Thymus (tissue), 11 donors: ENCODE measurements around the gene OSBPL6. TPM values are rescaled to one million over a fixed set of nuclear protein-coding genes. Genes with fewer than 3 reads are reported as not detected.

ENCODE experiments used
- DNase-seq, 9 donors: peaks; one replicate each; pipeline ENCODE4 v3.0.0-alpha.2; 2013; ENCODE audit warnings: low spot score in 9 of 9, low read depth in 6 of 9, missing footprints in 1 of 9
- H3K27ac ChIP-seq, 2 donors: one replicate each; pipeline ENCODE4 v1.5.1; 2013; ENCODE audit warnings: control low read depth in 1 of 2, low read depth in 1 of 2, low read length in 1 of 2, mild to moderate bottlenecking in 1 of 2, moderate library complexity in 1 of 2
- H3K27me3 ChIP-seq, 2 donors: one replicate each; pipeline ENCODE4 v1.5.1; 2013; ENCODE audit warnings: low read length in 1 of 2; ENCODE audit not compliant: control insufficient read depth in 2 of 2, insufficient read depth in 1 of 2
- H3K36me3 ChIP-seq, 2 donors: one replicate each; pipeline ENCODE4 v1.5.1; 2013; ENCODE audit warnings: low read length in 1 of 2, mild to moderate bottlenecking in 1 of 2, moderate library complexity in 1 of 2; ENCODE audit not compliant: control insufficient read depth in 2 of 2, insufficient read depth in 2 of 2
- H3K4me1 ChIP-seq, 2 donors: one replicate each; pipeline ENCODE4 v1.5.1; 2013; ENCODE audit warnings: low read length in 2 of 2; ENCODE audit not compliant: control insufficient read depth in 2 of 2, insufficient read depth in 2 of 2
- H3K4me3 ChIP-seq, 2 donors: one replicate each; pipeline ENCODE4 v1.5.1; 2013; ENCODE audit warnings: low read length in 2 of 2, control low read depth in 1 of 2, mild to moderate bottlenecking in 1 of 2
- H3K9me3 ChIP-seq, 2 donors: one replicate each; pipeline ENCODE4 v1.5.1; 2013; ENCODE audit warnings: low read length in 1 of 2, mild to moderate bottlenecking in 1 of 2; ENCODE audit not compliant: control insufficient read depth in 2 of 2, insufficient read depth in 1 of 2
- WGBS: extraction: QIAGEN DNeasy Blood & Tissue Kit; methylation state at CpG from one replicate; pipeline ENCODE4 v1.1.7; 2013; 5-methylcytosine and 5-hydroxymethylcytosine counted together
- polyA plus RNA-seq: library from polyadenylated mRNA; stranded (reverse); fragments of 200-250 nt; gene quantifications from one replicate; pipeline ENCODE4 v1.2.3, GENCODE V29; 2013
- total RNA-seq: library from RNA; stranded (reverse); fragments of 120-200 nt; gene quantifications from one replicate; pipeline ENCODE4 v1.2.4, GENCODE V29; 2013
- donor health status: healthy.

OSBPL6 gene
- total and polyA plus RNA-seq, 2 donors: 0.28 to 5.7 TPM

DNA sequence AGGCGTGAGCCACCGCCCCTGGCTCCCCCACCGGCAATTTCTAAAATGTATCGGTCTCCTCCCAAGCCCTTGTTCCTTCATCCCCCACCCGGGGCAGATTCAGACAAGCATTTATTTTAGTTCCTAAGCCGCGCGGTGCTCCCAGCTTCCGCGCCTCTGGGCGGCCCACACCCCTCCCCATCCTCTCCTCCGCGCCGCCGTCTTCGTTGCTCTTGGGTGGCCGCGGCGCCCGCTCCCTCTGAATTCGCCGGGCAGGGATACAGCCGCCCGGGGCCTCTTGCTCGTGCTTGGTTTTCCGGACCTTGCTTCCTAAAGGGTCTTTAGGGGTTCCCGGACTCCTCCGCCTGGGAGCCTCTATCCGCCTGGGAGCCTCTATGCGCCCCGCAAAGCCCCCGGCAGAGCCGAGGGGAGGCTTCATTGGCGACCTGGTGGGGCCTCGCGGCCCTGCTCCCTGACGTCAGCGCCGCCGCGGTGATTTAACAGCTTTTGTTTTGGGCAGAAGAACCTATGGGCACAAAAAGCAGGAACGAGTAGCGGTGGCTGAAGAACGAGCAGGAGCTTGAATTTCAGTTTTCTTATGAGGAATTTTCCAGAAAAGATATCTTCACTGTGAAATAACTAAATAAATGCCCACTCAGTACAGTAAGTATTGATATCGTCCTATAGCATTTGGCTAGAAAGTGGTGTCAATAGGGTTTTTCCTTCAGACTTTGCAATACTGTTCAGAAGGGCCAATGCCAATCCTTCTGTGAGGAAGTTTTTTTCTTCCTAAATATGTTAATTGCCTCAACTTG is 219.4 kb downstream of the OSBPL6 start:
- peak overlapping the region; percentile 74 to 83 for H3K27ac ChIP-seq
- peak overlapping the region; percentile 55 to 58 for H3K4me3 ChIP-seq
- no peaks in the 10 kb centered on the region for H3K9me3 ChIP-seq
- H3K27me3 ChIP-seq: no peaks in the 10 kb centered on the region
- no peaks in the 10 kb centered on the region for H3K36me3 ChIP-seq
- H3K4me1 ChIP-seq: peaks cover 0 to 9% of the 10 kb centered on the region in 2 donors
- peak; percentile 42 to 87 (median 56) for DNase-seq
- WGBS: under 1% methylated on average over 45 of the region's 45 CpGs

GRCh38 chr2:178414266-178415247 is 220.2 kb downstream of the OSBPL6 start:
- Histone ChIP-seq H3K9me3 (no peaks in the 10 kb centered on the region), H3K36me3 (no peaks in the 10 kb centered on the region), H3K27ac (peak overlapping the region; percentile 74 to 83), H3K4me3 (peak overlapping the region; percentile 55 to 58), H3K4me1 (peaks cover 0 to 9% of the 10 kb centered on the region in 2 donors), H3K27me3 (no peaks in the 10 kb centered on the region)
- peak; percentile 57 to 90 (median 68) for DNase-seq
- WGBS: 17% methylated on average over 21 of the region's 21 CpGs

- no peak for DNase-seq
- Histone ChIP-seq H3K4me1 (peaks cover 0 to 9% of the 10 kb centered on the region in 2 donors), H3K27me3 (no peaks in the 10 kb centered on the region), H3K36me3 (no peaks in the 10 kb centered on the region), H3K4me3 (no peak overlapping the region), H3K27ac (no peak overlapping the region), H3K9me3 (no peaks in the 10 kb centered on the region)
These were observed 221.7 kb downstream of the OSBPL6 start for GRCh38 chr2:178415979-178416378.

- Histone ChIP-seq H3K4me1 (peaks cover 0 to 9% of the 10 kb centered on the region in 2 donors), H3K9me3 (no peaks in the 10 kb centered on the region)
These were observed 223.6 kb downstream of the OSBPL6 start for GRCh38 chr2:178417916-178418315.

DNA sequence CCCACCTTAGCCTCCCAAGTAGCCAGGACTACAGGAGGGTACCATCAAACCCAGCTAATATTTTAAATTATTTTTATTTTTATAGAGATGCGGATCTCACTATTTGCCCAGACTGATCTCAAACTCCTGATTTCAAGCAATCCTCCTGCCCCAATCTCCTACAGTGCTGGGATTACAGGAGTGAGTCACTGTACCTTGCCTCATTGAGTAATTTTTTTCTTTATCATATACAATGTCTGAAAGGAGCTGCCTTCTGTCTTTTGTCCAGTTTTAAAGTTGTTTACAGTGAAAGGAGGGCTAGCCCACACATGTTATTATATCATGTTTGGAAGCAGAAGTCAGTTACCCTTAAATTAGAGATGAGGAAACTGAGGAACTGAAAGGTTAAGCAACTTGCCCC is 224.1 kb downstream of the OSBPL6 start:
- Histone ChIP-seq H3K4me1 (peaks cover 0 to 6% of the 10 kb centered on the region in 2 donors), H3K36me3 (no peaks in the 10 kb centered on the region), H3K9me3 (no peaks in the 10 kb centered on the region), H3K4me3 (no peak overlapping the region), H3K27me3 (no peaks in the 10 kb centered on the region), H3K27ac (no peak overlapping the region)
- WGBS: 100% methylated on average over 1 of the region's 1 CpG
- DNase-seq: no peak

More at GRCh38 chr2:178417916-178418315, 223.6 kb downstream of the OSBPL6 start:
- H3K4me3 ChIP-seq: no peak overlapping the region
- DNase-seq: no peak
- H3K27me3 ChIP-seq: no peaks in the 10 kb centered on the region
- H3K27ac ChIP-seq: no peak overlapping the region
- WGBS: 96% methylated on average over 3 of the region's 3 CpGs
- no peaks in the 10 kb centered on the region for H3K36me3 ChIP-seq

GRCh38 chr2:178419123-178419522 is 224.8 kb downstream of the OSBPL6 start:
- Histone ChIP-seq H3K4me1 (peaks cover 0 to 6% of the 10 kb centered on the region in 2 donors), H3K27me3 (no peaks in the 10 kb centered on the region), H3K4me3 (no peak overlapping the region), H3K9me3 (no peaks in the 10 kb centered on the region), H3K27ac (no peak overlapping the region), H3K36me3 (no peaks in the 10 kb centered on the region)
- 94% methylated on average over 1 of the region's 1 CpG for WGBS
- no peak for DNase-seq

DNA sequence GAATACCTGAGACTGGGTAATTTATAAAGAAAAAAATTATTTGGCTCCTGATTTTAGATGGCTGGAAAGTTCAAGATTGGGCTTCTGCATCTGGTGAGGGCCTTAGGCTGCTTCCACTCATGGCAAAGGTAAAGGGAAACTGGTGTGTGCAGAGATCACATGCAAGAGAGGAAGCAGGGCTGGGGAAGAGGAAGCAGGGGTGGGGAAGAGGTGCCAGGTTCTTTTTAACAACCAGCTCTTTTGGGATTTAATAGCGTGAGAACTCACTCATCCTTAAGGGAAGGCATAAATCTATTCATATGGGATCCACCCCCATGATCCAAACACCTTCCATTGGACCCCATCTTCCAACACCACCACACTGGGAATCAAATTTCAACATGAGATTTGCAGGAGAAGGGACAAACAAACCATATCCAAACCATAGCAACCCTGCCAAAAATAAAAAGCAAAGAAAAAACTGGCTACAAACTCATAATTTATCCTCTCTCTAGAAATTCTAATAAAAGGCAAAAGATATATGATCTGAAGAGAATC is 226.2 kb downstream of the OSBPL6 start:
- Histone ChIP-seq H3K9me3 (no peaks in the 10 kb centered on the region), H3K36me3 (no peaks in the 10 kb centered on the region), H3K4me1 (no peaks in the 10 kb centered on the region), H3K4me3 (no peak overlapping the region), H3K27ac (no peak overlapping the region), H3K27me3 (no peaks in the 10 kb centered on the region)
- no peak for DNase-seq
- 50% methylated on average over 1 of the region's 1 CpG for WGBS

- H3K27me3 ChIP-seq: no peaks in the 10 kb centered on the region
- no peak for DNase-seq
- no peaks in the 10 kb centered on the region for H3K4me1 ChIP-seq
- H3K4me3 ChIP-seq: no peak overlapping the region
- WGBS: 82% methylated on average over 3 of the region's 3 CpGs
- H3K27ac ChIP-seq: no peak overlapping the region
- H3K9me3 ChIP-seq: peaks cover 0 to 4% of the 10 kb centered on the region in 2 donors
- H3K36me3 ChIP-seq: peaks cover under 1 to 7% of the 10 kb centered on the region in 2 donors
These were observed 227.8 kb downstream of the OSBPL6 start for GRCh38 chr2:178422097-178422496.
